ENCODE results near the gene ADCY3.
A peak's percentile ranks its signal among the peaks of the same experiment; 100 is the strongest.

Gene ADCY3

DNA sequence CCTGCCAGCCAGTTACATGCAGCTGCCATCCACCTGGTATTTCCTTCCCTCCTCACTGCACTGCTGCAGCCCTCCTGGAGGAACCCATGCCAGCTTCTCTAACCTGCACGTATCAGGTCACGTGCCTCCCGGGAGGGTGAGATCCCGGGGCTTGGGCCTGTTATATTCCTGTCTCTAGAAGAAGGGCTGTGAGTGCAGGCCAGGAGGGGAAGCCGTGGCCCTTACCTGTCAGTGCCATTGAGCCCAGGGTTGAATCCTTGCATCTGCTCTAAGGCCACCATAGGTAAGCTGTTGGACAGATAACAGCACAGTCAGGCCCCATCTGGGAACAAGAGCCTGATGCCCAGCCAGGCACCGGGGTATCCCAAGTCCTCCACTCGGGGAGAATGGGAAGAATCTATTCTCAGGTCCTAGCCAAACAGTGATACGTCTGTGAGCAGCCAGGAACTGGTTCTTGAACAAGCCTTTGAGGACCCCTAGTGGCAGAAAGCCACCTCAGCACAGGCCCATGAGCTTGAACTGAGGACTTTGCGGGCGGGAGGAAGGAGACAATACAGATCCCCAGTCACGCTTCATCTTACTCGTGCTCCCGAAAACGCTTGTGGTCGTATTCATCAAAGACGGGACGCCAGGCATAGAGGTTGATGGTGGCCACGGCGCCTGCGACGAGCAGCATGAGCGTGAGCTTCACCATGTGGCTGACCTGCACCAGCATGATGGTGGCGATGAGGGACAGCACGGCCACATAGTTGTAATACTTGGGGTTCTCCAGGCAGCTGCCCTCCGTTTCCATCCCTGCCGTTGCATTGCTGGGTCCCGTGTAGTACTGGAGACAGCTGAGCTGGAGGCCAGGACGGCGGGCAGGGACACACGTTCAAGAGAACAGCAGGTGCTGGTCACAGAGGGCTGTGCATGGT is 92.5 kb downstream of the ADCY3 start:
- DNase-seq: peak; percentile 77 to 85 (median 80)

DNA sequence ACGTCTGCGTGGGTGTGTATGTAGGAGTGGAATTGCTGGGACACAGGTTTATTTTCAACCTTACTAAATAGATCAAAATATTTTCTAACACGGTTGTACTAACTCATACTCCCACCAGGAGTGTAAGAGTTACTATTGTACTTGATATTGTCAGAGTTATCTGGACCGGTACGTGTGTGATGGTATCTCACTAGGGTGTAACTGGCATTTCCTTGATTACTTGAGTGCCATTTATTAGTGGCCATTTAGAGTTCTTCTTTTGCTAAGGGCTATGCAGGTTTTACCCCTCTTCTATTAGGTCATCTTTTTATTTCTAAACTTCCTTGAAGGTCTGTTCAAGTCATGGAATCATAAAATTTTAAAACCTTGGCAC is 93.3 kb downstream of the ADCY3 start:
- no peak for DNase-seq

DNA sequence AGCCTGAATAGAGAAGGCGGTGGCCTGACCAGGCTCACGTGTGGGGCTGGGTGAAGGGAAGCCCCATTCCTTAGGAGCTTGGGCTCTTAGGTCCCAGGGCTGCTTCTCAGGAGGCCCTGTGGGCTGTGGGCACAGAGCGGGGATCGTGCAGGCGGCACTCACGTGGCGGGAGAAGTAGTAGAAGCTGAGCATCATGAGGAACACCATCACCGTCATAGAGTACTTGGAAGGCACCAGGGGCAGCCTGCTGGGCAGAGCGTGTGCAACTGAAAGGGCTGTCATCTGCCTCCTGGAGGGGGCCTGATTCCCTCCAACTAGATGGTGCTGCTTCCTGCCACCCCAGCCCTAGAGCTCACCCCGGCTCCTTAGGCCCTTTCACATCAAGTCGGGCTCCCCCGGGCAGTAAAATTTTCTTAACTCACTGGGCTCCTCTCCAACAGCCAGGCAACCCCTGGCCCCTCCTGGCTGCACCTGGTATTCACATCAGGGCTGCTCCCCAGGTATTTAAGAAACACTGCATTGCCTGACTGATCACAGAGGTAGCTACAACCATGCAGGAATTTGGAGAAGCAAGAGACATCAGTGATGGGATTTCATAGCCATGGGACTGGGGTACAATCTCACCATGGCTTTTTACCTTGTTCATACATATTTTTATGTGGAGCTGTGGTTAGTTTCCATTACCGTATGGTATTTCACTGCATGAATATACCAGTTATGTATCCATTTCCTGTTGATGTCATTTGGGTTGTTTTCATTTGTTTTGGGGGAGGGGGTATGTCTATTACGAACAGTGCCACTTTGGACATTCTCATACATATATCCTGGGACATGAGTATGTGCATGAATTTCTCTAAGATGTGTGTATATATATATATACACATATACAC is 93.9 kb downstream of the ADCY3 start:
- no peak for DNase-seq

DNA sequence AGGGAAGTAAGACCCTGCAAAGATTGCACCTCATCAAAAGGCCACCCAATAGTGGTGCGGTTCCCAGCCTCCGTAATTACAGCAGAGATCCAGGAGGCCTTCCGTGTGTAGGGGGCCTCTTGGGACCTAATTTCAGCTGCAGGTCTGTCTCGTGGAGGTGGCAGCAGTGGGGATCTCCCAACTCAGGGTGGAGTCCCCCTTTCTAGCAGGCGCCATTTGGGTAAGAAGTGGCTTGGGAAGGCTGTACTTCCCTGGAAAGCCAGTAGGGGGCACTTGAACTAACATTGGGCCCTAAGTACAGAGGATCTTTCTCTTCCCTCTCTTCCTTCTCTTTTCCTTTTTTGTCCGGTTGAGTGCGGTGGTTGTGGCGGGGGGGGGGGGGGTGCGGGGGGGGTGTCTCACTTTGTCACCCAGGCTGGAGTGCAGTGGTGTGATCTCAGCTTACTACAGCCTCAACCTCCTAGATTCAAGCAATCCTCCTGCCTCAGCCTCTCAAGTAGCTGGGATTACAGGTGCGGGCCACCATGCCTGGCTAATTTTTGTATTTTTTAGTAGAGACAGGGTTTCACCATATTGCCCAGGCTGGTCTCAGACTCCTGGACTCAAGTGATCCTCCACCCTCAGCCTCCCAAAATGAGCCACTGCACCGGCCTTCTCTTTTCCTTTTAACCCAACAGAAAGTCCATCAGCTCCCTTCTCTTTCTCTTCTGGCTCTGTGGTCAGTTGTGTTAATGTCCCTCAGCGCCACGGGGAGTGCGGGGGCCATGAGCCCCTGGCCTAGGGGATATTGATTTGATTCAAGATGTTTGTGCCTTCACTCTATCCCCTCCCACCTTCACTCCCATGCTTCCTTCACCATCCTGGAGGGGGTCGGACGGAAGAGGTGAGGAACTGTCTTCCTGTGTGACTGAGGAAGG is 94.8 kb downstream of the ADCY3 start:
- peak; percentile 37 to 40 (median 39) for DNase-seq

DNA sequence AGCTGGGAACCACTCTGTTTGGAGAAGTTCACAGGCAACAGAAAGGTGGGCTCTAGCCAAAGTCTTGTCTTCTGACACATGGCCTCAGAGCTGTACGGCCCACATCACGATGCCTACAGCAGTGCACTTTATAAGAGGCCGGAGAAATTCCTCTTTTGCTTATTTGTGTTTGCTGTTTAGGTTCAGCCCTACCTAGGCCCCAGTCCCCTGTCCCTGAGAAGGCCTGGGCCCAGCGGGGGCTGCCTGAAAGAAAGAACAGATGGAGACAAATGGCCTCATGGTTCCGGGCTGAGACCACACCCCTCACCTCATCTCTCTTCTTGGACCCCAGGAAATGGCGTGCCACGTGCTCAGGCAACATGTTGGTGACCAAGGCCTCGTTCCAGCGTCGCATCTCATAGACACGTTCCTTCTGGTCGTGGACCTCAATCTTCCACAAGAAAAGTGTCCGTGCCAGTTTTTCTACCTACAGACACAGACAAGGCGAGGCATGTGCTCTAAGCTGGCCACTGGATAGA is 95.9 kb downstream of the ADCY3 start:
- no peak for DNase-seq

DNA sequence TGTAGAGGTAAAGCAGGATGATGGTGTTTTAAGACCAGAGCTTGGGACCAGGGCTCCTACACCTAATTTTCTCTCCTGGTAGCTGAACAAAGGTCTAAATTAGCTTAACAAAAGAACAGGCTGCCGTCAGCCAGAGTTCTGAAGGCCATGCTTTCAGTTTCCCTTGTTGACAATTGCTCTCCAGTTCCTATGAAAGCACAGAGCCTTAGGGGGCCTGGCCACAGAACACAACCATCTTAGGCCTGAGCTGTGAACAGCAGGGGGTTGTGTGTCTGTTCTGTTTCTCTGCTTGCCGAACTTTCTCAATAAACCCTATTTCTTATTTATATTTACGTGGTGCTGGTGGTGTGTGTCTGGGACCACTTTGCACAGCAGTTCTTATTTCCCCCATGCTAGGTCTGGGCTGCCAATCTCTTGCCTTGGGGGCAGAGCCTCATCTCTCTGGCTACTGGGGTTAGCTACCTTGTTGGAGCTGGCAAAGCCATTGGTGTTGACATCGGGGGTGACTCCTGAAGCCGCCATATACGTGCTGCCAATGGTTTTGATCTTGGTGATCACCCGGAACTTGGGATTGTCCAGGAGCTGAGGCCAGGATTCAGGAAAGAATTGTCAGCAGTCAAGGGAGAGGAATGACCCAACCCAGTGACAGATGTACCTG is 97.9 kb downstream of the ADCY3 start:
- no peak for DNase-seq

DNA sequence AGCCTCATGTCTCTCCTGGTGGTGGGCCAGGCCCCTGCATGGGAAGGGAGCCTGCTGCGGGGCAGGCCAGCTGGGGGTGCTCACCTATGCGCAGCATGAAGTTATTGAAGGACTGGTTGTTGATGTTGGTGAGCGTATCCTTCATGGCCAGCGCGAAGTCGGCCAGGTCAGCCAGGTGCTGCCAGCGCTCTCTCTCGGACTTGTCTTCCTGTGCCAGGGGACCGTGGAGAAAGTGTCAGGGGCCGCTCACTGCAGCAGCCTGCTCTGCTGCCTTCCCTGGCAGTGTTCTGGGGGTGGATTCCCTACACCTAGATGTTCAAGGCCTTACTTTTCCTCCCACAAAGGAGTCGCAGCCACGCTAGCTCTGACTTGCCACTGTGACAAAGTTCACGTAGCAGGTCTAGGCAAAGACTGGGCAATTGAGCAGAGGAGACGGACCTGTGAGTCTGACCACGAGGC is 98.6 kb downstream of the ADCY3 start:
- no peak for DNase-seq

DNA sequence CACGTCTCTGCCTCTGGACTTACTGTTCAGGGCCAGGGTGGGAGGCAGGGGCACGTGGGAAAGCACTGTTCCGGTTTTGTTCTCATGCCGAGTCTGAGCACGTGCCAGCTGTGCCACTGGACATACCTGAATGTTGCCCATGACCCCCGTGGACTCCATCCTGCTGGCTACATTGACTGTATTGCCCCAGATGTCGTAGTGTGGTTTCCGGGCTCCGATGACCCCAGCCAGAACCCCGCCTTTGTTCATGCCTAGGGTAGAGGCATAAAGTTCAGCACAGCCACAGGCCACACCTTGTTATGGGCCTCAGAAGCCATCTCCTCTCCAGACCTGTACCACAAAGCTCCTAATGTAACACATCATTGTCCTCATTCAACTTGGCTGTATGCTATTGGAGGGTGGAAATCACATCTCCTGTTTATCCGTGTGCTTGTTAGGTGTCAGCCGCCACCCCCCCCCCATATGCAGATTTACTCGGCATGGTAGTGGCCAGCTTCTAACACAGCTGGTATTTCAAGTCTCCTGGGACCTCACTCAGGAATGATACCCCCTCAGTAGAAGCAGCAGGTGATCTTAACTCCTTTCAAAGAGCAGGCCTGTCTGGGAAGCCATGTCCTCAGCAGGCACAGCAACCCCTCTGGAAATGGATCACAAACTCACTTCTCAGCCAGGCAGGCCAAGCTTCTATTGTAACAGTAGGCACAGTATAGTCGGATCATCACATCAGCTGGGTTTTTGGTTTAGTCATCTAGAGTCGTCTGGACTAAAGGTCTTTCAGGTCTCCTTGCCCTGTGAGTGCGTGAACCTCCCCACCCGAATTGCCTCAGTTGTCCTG is 99.2 kb downstream of the ADCY3 start:
- DNase-seq: no peak

DNA sequence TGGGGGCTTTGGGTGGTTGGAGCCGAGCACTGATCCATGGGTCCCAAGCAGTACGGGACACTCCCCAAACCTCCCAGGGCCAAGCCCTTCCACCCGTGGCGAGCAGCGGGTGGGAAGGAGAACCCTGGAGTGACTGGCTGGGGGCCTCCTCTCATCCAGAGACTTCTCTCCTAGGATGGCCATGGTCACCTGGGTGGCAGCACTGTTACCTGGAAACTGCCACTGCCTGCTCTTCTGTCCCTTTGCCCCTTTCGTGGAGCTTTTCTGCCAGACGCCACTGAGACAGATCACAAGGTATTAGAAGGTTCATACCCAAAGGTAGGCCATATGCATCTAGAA is 99.9 kb downstream of the ADCY3 start:
- DNase-seq: no peak

DNA sequence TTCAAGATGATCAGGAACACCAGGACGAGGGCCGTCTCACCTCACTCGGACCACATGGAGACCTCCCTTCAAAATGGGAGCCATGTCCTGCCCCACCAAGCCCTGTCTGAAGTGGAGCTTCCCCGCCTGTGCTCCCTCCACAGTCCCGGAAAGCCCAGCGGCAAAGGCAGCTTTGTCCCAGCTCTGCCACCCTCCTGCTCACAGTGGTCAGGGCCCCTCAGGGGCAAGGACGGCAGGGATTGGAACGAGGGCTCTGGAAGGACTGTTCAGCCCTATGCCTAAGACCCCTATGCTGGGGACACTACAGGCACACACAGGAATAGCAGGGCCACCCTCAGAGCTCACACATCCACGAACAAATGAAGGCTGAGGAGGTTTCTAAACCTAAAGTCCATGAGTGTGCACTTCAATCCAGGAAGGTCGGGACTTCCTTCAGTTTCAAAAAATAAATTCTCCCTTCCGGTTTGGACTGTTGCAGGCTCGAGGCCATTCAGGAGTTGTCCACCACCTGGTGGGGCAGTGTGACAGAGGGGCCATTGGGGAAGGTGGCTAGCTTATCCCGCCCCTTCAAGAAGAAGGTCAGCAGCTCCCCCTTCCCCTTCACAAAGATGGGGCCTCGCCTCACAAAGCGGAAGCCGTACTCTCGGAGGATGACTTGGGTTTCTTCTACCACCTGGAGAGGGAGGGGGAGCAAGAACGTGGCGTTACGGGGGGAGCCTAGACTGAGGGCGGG is 100.4 kb downstream of the ADCY3 start:
- DNase-seq: no peak

DNA sequence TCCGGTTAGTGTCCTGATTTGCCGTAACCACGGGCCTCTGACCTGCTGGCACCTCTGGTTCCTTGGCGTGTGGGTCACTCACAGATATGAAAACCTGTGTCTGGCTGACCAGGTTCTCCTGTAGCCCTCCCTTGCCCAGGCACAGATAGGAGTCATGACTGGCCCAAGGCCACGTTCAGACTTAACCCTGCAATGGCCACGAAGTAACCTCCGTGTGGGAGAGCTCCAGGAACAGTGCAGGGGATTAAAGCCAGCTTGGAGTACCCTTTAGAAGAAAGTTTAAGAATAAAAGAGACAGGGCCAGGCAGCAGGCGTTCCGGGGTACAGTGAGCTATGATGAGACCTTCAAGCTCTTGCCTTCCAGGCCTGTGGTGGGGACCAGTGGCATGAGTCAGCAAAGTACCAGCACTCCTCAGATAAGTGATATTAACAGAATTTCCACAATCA is 101.3 kb downstream of the ADCY3 start:
- peak in 1 of 3 donors; percentile 16 for DNase-seq

DNA sequence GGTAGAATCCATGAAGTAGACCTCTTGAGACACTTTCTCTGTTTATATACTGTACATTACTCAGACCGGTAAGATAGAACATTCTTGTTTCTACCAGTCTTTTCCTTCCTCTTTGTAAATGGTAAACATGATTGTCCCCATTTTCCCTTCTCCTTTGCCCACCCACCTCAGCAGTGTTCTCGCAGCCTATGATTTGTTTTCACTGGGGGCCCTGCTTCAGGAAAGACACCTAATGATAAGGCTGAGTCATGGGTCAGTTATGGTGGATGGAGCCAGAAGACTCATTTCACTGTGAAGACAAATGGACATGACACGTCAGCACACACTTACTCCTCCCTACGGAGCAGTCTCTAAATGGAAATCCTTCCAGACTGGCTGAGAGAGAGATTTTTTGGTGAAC is 103.2 kb downstream of the ADCY3 start:
- no peak for DNase-seq

DNA sequence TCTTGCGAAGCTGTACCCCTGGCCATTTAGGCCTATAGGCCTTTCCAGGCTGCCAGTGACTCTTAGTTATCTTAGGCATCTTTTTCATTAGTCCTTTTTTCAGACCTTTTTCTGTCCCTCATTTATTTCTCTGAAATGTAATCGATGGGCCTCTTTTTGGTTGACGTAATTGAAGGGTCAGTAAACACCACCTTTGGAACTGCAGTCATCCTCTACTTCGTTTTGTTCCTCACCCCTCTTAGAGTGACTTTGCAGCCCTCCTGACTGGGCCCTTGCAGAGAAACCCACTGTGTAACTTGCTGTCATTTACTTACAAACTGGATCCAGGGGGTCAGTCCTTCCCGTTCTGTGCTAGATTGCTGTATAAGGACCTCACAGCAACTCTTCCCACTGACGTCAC is 103.6 kb downstream of the ADCY3 start:
- DNase-seq: no peak

DNA sequence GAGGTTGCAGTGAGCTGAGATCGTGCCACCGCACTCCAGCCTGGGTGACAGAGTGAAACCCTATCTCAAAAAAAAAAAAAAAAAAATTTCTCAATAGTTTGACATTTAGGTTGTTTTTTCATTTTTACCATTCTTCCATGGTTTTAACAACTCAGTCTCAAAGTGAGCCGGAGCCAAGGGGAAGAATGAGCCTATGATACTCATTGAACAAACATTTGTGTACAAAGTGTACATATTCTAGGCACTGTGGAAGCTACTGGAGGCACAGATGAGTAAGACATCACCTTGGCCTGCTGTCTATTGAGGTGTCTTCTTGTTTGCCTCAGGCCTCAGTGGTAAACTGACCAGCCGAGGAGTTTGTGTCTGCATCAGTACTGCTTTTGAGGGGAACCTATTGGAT is 104.9 kb downstream of the ADCY3 start:
- no peak for DNase-seq

DNA sequence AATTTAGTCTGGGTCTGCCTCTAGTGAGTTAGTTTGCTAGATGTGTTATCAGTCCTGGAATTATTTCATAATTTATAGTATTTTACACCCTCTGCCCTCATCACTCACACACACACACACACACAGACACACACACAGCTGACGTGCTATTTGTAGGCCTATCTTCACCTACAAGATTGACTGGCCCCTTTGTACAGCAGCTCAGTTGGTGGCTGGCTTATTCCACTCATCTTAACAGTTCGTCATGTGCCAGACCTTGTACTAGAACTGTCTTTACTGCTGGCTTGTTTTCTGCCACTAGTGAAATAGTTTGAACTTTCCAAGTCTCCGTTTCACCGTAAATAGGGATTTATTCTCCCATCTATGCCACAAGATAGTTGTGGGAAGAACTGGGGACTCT is 105.5 kb downstream of the ADCY3 start:
- peak in 1 of 3 donors; percentile 9 for DNase-seq

DNA sequence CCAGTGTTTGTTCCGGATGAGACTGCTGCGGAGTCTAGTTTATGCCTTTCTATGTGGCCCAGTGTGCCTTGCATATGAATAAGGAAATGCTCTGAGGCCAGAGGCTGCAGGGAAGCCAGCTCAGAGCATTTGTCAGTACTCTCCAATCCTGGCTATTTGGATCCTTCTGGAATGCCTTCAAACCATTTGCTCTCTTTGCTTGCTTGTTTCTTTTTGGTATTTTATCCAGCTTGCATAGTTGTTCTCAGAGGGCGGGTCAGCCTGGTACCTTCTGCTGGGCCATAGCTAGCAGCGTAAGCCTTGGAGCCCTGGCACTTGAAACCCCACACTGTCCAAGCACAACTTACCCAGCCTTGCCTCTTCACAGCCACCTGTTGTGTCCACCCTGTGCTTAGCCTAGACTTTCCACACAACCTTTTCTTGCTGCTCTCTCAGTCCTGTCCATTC is 106.3 kb downstream of the ADCY3 start:
- peak in 1 of 3 donors; percentile 7 for DNase-seq

DNA sequence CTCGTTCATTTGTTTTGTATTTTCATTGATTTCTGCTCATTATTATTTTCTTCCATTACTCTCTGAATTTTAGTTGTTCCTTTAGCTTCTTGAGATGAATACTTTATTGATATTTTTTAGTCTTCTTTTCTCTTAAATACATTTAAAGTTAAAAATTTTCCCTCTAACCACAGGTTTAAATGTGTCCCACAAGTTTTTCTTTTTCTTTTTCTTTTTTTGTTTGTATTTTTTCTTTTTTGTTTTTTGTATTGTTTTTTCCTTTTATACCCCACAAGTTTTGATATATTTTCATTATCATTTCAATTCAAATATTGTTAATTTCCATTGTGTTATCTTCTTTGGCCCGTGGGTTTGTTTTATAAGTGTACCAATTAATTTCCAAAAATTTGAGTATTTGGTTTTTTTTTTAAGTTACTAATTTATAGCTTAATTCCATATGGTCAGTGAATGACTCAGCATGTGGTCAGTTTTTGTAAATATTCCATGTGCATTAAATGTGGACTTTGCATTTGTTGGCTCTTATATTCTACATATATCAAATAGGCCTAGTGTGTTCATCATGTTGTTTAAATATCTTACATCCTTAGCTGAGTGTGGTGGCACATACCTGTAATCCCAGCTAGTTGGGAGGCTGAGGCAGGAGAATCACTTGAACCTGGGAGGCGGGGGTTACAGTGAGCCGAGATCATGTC is 110.6 kb downstream of the ADCY3 start:
- no peak for DNase-seq

DNA sequence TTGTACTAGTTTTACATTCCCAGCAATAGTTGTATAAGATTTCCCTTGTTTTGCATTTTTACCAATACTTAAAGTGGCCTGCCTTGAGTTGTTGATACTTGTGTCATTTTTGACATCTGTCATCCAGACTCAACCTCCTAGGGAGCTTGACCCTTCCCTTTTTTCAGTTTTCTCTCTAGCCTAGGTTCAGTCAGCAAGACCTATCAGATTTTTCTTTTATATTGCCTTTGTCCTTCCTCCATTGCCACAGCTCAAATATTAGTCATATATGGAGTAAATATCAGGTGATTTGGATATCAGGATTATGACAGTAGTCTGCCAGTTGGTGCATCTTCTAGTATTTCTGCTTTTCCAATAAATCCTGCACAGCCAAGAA is 113.4 kb downstream of the ADCY3 start:
- no peak for DNase-seq
